Endothelial cell of umbilical vein (primary cell): ENCODE results near the gene TCEA2. TPM values are rescaled to one million over a fixed set of nuclear protein-coding genes. Genes with fewer than 3 reads are reported as not detected.

Source experiments
- BruUV-seq: library from RNA; stranded (reverse); fragments of 400-500 nt; replicated peaks from 2 replicates; lab custom pipeline; 2021; lab: Mats Ljungman, UMichigan
- CTCF ChIA-PET: fragments of 300-600, 350-600 bp; sonication (Branson Sonifier 250); formaldehyde crosslinking; loops from one replicate; lab custom pipeline; 2021; ENCODE audit warnings: antibody characterized with exemption, inconsistent platforms; lab: Charles Lee
- POLR2A ChIA-PET: fragments of 300-600, 350-600 bp; sonication (Branson Sonifier 250); formaldehyde crosslinking; loops from one replicate; lab custom pipeline; 2021; ENCODE audit warnings: antibody characterized with exemption, inconsistent platforms; lab: Charles Lee
- DNase-seq: peaks from one replicate; pipeline ENCODE4 v3.0.0-alpha.2; 2011; ENCODE audit warnings: low read depth, low spot score
- FAIRE-seq: peaks from 2 replicates; lab custom pipeline; 2011; peaks lifted over from hg19 to GRCh38; lab: Jason Lieb, UNC
- H2AFZ ChIP-seq: 2 replicates; pipeline ENCODE4 v1.6.0; 2012; ENCODE audit warnings: low read depth, low read length, control low read depth, inconsistent platforms
- H3K27ac ChIP-seq: 2 replicates; pipeline ENCODE4 v1.5.1; 2011; ENCODE audit warnings: low read depth, mild to moderate bottlenecking, control low read depth, low read length, moderate library complexity; ENCODE audit not compliant: insufficient read depth
- H3K27me3 ChIP-seq, 2 experiments: 2 replicates each; pipeline versions ENCODE4 v1.6.0 to v1.6.1; 2011; ENCODE audit warnings: low read length in 2 of 2, mixed read lengths in 1 of 2; ENCODE audit not compliant: control insufficient read depth in 2 of 2, insufficient read depth in 2 of 2
- H3K36me3 ChIP-seq, 2 experiments: 2 replicates in 1 of 2; 3 replicates in 1 of 2; pipeline ENCODE4 v1.5.1; 2011; ENCODE audit warnings: low read length in 2 of 2, mild to moderate bottlenecking in 1 of 2, moderate library complexity in 1 of 2; ENCODE audit not compliant: control insufficient read depth in 2 of 2, insufficient read depth in 2 of 2; ENCODE audit errors: extremely low read depth in 1 of 2
- H3K4me1 ChIP-seq: 3 replicates; pipeline ENCODE4 v1.5.1; 2011; ENCODE audit warnings: mild to moderate bottlenecking, low read length; ENCODE audit not compliant: control insufficient read depth, insufficient read depth; ENCODE audit errors: extremely low read depth
- H3K4me2 ChIP-seq: 2 replicates; pipeline ENCODE4 v1.6.1; 2011; ENCODE audit warnings: low read length, control low read depth, mixed read lengths; ENCODE audit not compliant: insufficient read depth
- H3K4me3 ChIP-seq, 3 experiments: fragments of 200-600 bp in 1 of 3; sonication (generic), shearing (Covaris generic) in 1 of 3; replicated peaks in 1 of 3; 2 replicates each; pipeline ENCODE4 v1.5.1; 2011 to 2016; ENCODE audit warnings: control low read depth in 3 of 3, low read length in 3 of 3, mild to moderate bottlenecking in 2 of 3, inconsistent platforms in 1 of 3, low read depth in 1 of 3, moderate library complexity in 1 of 3; ENCODE audit not compliant: insufficient read depth in 1 of 3
- H3K79me2 ChIP-seq: 2 replicates; pipeline ENCODE4 v1.6.0; 2012; ENCODE audit warnings: low read length, inconsistent platforms; ENCODE audit not compliant: control insufficient read depth, insufficient read depth
- H3K9ac ChIP-seq: replicated peaks from 2 replicates; pipeline ENCODE3; 2011; ENCODE audit warnings: low read length, control low read depth; ENCODE audit not compliant: insufficient read depth; ENCODE audit errors: extremely low read depth
- H3K9me1 ChIP-seq: replicated peaks from 3 replicates; pipeline ENCODE4 v1.6.0; 2011; ENCODE audit warnings: mild to moderate bottlenecking, low read length; ENCODE audit not compliant: control insufficient read depth, insufficient read depth; ENCODE audit errors: extremely low read depth
- H3K9me3 ChIP-seq: replicated peaks from 2 replicates; pipeline ENCODE4 v1.5.1; 2012; ENCODE audit warnings: low read length, inconsistent platforms; ENCODE audit not compliant: control insufficient read depth, insufficient read depth
- H4K20me1 ChIP-seq: replicated peaks from 2 replicates; pipeline ENCODE3; 2011; ENCODE audit warnings: mild to moderate bottlenecking, low read length; ENCODE audit not compliant: control insufficient read depth, insufficient read depth; ENCODE audit errors: extremely low read depth
- JUN ChIP-seq: IDR thresholded peaks from 2 replicates; pipeline ENCODE4 v1.6.1; 2011; ENCODE audit warnings: borderline replicate concordance, low read depth; ENCODE audit not compliant: insufficient read length, insufficient read depth
- MYC ChIP-seq: IDR thresholded peaks from one replicate; pipeline ENCODE4 v1.6.1; 2011; ENCODE audit warnings: mild to moderate bottlenecking, low read depth, low read length
- dilution Hi-C: fragments of 300-500 bp; cut with MboI; formaldehyde crosslinking; loops from one replicate; pipeline ENCODE4 v1.15.0; 2019; ENCODE audit warnings: low sequenced_read_pairs; ENCODE audit not compliant: extremely low pct_ligation_motif_present
- intact Hi-C: fragments of 100-400 bp; cut with micrococcal nuclease; formaldehyde crosslinking; loops from one replicate; pipeline ENCODE4 v1.10.0; 2022
- polyA plus RNA-seq, 4 experiments: library from polyadenylated mRNA; depleted of rRNA in 3 of 4; stranded (reverse) in 3 of 4; unstranded in 1 of 4; fragments of >200 nt; gene quantifications; 2 replicates each; pipeline versions ENCODE4 v1.2.1 to v1.2.3, GENCODE V29; 2011 to 2012; ENCODE audit warnings: missing spikeins in 1 of 4
- total RNA-seq: library from RNA; stranded (reverse); gene quantifications from 2 replicates; pipeline ENCODE4 v1.2.3, GENCODE V29; 2021
- TF ChIP-seq, protein P1 (sequence below): IDR thresholded peaks from 2 replicates; pipeline ENCODE4 v1.6.1; 2011; ENCODE audit not compliant: insufficient read depth, insufficient read length
- TF ChIP-seq, protein P2 (sequence below), 2 donors: IDR thresholded peaks; 1 replicate in 1 of 2; 2 replicates in 1 of 2; pipeline ENCODE4 v1.5.1; 2011; ENCODE audit warnings: low read length in 2 of 2, mild to moderate bottlenecking in 2 of 2, moderate library complexity in 2 of 2, control low read depth in 1 of 2, inconsistent platforms in 1 of 2, low read depth in 1 of 2; ENCODE audit not compliant: insufficient read depth in 1 of 2; ENCODE audit errors: extremely low read depth in 1 of 2

TCEA2 gene
- total and polyA plus RNA-seq, 2 donors (not counting 3 experiments of a cell fraction or from before 2014, with no cell fraction given): 53.1 to 65.5 TPM

DNA sequence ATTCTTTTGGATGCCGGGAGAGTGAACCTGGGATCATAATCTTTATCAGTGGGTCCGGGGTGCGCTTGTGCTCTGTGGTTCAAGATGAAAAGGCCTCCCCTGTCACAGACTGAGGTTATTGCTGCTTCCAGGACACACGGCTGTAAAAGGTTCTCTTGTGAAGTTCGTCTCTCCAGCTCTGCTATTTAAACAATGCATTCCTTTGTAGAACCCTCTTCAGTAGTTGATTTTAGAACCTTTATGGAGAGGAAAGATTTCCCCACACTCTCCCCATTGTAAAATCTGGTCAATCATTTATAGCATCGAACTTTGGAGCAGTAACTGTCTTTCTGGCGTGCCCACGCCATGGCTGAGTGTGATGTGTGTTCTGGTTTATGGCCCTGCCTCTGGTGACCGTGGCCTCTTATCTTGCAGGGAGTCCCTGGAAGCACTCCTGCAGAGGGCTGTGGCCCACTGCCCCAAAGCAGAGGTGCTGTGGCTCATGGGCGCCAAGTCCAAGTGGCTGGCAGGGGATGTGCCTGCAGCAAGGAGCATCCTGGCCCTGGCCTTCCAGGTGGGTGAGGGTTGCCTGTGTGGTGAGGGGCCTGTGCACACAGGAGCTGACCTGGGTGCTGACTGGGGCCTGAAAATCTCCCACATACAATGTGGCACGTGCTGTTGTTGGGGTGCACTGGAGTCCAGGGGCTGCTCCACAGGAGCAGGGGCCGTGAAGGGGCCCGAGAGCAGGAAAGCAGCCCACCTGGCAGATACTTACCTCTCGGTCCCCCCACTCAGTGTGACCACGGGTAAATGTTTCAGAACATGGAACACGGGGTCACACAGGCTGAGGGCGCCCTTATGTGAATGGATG is 38.6 kb upstream of the TCEA2 start:
- BruUV-seq: no TSS peak
- Histone ChIP-seq H3K9me3 (no peaks in the 10 kb centered on the region), H3K4me1 (no peaks in the 10 kb centered on the region), H4K20me1 (no peaks in the 10 kb centered on the region), H3K36me3 (peaks cover 9 to 67% of the 10 kb centered on the region in 2 experiments), H3K9ac (no peak overlapping the region), H3K9me1 (no peaks in the 10 kb centered on the region), H3K79me2 (no peaks in the 10 kb centered on the region), H3K27ac (no peak overlapping the region), H3K4me3 (no peak overlapping the region), H3K4me2 (no peak overlapping the region), H3K27me3 (no peaks in the 10 kb centered on the region), H2AFZ (no peak overlapping the region)
- no peak for FAIRE-seq
- ChIA-PET CTCF (interaction anchor here (0.7 kb wide), 1 partner anchor 14 kb away, joined by 4 read pairs; no protein-coding TSS in a partner anchor), POLR2A (no interaction called here)
- TF ChIP-seq, protein P1, sequence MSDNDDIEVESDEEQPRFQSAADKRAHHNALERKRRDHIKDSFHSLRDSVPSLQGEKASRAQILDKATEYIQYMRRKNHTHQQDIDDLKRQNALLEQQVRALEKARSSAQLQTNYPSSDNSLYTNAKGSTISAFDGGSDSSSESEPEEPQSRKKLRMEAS: no peak
- TF ChIP-seq MYC (no peak), JUN (no peak)
- TF ChIP-seq, protein P2, sequence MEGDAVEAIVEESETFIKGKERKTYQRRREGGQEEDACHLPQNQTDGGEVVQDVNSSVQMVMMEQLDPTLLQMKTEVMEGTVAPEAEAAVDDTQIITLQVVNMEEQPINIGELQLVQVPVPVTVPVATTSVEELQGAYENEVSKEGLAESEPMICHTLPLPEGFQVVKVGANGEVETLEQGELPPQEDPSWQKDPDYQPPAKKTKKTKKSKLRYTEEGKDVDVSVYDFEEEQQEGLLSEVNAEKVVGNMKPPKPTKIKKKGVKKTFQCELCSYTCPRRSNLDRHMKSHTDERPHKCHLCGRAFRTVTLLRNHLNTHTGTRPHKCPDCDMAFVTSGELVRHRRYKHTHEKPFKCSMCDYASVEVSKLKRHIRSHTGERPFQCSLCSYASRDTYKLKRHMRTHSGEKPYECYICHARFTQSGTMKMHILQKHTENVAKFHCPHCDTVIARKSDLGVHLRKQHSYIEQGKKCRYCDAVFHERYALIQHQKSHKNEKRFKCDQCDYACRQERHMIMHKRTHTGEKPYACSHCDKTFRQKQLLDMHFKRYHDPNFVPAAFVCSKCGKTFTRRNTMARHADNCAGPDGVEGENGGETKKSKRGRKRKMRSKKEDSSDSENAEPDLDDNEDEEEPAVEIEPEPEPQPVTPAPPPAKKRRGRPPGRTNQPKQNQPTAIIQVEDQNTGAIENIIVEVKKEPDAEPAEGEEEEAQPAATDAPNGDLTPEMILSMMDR (IDR thresholded peaks at IDR 0.05; ENCODE audit: extremely low read depth in 1 of 2, insufficient read depth in 1 of 2, low read depth in 1 of 2, low read length in 2 of 2): no peak
- intact Hi-C loops (no loop called here), dilution Hi-C loops (no loop called here)
- no peak for DNase-seq
